Progenitor cell of endocrine pancreas (in vitro differentiated cells): ENCODE results near the gene RPL4. TPM values are rescaled to one million over a fixed set of nuclear protein-coding genes. Genes with fewer than 3 reads are reported as not detected.
"Not testable (repeated sequence)": the region's sequence is repeated elsewhere in the genome, so short reads cannot be mapped to it uniquely, and the experiment has no call there.

ENCODE experiments used
- DNase-seq: peaks from one replicate; pipeline ENCODE4 v3.0.0; 2021; ENCODE audit warnings: low spot score; ENCODE audit not compliant: unreplicated experiment
- H3K27ac Mint-ChIP-seq: 2 replicates; pipeline ENCODE4 v1.8.0; 2021; ENCODE audit warnings: mild to moderate bottlenecking, moderate library complexity, mixed read lengths
- H3K27me3 Mint-ChIP-seq: 2 replicates; pipeline ENCODE4 v1.8.0; 2021; ENCODE audit warnings: mixed read lengths
- H3K36me3 Mint-ChIP-seq: 2 replicates; pipeline ENCODE4 v1.8.0; 2022; ENCODE audit warnings: mixed read lengths; ENCODE audit not compliant: insufficient read depth
- H3K4me1 Mint-ChIP-seq: 2 replicates; pipeline ENCODE4 v1.8.0; 2021; ENCODE audit warnings: low read depth, mixed read lengths
- H3K4me3 Mint-ChIP-seq: 2 replicates; pipeline ENCODE4 v1.8.0; 2021; ENCODE audit warnings: low read depth, mild to moderate bottlenecking, moderate library complexity, mixed read lengths
- H3K9me3 Mint-ChIP-seq: 2 replicates; pipeline ENCODE4 v1.8.0; 2021; ENCODE audit warnings: low read depth, mixed read lengths
- total RNA-seq: library from RNA; stranded (reverse); gene quantifications from 2 replicates; pipeline ENCODE4 v1.2.1, GENCODE V29; 2021
- TF ChIP-seq, protein P1 (sequence below): fragments of 200-600 bp; sonication (generic); IDR thresholded peaks from one replicate; pipeline ENCODE4 v1.5.0; 2021; ENCODE audit warnings: antibody characterized with exemption, mild to moderate bottlenecking; ENCODE audit not compliant: unreplicated experiment

The RPL4 gene
- total RNA-seq, 1 donor from 2014 or later = 2,572 TPM

GRCh38 chr15:66461917-66462316 is 42.7 kb downstream of the RPL4 start:
- Mint-ChIP-seq H3K27ac (peak overlapping the region; percentile 41), H3K36me3 (peaks cover 21% of the 10 kb centered on the region), H3K4me3 (no peak overlapping the region), H3K27me3 (no peaks in the 10 kb centered on the region), H3K4me1 (peaks cover 7% of the 10 kb centered on the region), H3K9me3 (no peaks in the 10 kb centered on the region)
- no peak for DNase-seq
- TF ChIP-seq, protein P1, sequence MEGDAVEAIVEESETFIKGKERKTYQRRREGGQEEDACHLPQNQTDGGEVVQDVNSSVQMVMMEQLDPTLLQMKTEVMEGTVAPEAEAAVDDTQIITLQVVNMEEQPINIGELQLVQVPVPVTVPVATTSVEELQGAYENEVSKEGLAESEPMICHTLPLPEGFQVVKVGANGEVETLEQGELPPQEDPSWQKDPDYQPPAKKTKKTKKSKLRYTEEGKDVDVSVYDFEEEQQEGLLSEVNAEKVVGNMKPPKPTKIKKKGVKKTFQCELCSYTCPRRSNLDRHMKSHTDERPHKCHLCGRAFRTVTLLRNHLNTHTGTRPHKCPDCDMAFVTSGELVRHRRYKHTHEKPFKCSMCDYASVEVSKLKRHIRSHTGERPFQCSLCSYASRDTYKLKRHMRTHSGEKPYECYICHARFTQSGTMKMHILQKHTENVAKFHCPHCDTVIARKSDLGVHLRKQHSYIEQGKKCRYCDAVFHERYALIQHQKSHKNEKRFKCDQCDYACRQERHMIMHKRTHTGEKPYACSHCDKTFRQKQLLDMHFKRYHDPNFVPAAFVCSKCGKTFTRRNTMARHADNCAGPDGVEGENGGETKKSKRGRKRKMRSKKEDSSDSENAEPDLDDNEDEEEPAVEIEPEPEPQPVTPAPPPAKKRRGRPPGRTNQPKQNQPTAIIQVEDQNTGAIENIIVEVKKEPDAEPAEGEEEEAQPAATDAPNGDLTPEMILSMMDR = no peak

DNA sequence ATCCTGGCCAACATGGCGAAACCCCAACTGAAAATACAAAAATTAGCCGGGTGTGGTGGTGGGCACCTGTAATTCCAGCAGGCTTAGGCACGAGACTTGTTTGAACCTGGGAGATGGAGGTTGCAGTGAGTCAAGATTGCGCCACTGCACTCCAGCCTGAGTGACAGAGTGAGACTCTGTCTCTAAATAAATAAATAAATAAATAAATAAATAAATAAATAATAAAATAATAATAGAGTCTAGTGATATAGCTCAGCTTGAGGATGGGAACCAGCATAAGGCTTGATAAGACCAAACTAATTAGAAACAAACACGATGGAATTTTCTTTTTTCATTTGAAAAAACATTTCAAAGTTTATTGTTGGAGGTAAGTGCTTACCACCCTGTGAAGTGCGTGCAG is 43.4 kb downstream of the RPL4 start:
- not testable (repeated sequence) for H3K27ac Mint-ChIP-seq, H3K4me3 Mint-ChIP-seq, H3K9me3 Mint-ChIP-seq, DNase-seq, H3K4me1 Mint-ChIP-seq, H3K27me3 Mint-ChIP-seq
- peaks cover 17% of the 10 kb centered on the region for H3K36me3 Mint-ChIP-seq

DNA sequence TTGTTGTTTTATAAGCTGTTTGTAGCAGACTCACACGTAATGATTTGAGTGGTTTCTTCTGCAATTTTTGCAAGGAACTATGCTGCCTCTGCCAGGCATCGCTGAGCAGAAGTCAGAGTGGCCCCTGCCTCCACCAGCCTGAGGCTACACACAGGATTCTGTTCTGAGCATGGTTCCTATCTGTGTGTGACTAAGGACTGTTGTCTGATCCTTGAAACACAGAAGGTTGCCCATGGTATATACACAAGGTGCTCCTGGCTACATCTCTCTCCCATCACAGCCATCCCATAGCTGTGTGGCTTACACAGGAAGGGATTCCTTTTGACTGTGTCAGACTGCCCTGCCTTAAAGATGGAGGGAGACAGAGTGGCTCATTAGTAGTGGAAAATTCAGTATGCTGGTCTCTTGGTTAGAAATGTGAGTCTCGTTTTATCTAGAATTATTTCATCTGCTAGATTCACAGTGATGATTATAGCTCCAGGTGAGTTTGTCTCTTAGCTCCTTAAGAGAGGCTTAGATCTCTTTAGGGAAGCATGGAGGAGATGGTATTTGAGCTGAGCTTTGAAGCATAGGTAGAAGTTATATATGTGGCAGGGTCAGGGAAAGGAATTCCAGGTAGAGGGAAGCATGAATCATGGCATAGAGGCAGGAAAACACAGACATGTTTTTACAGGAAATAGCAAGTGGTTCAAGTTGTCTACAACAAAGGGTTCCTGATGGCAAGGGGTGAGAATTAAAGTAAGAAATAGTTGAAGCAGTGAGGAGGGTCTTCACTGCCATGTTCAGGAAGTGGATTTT is 44.6 kb downstream of the RPL4 start:
- TF ChIP-seq, protein P1 = no peak
- Mint-ChIP-seq H3K27me3 (no peaks in the 10 kb centered on the region), H3K4me1 (peaks cover 7% of the 10 kb centered on the region), H3K9me3 (no peaks in the 10 kb centered on the region), H3K4me3 (no peak overlapping the region), H3K36me3 (peaks cover 8% of the 10 kb centered on the region), H3K27ac (no peak overlapping the region)
- no peak for DNase-seq

DNA sequence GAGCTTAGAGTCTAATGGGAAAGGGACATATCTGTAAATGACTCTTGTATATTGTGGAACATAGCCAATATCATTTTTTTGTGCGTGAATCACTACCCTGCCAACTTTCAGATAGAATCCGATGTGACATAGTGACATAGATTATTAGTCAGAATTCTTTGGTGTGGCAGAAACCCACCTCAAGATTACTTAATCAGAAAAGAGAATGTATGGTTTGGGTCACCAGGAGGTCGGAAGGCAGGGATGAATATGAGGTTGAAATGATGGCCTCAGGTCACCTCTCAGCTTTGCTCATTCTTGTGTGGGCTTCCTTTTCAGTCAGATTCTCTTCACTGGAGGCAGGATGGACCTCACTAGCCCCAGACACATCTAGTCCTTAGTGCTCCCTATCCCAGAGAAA is 48.4 kb downstream of the RPL4 start:
- no peak overlapping the region for H3K27ac Mint-ChIP-seq
- no peaks in the 10 kb centered on the region for H3K27me3 Mint-ChIP-seq
- TF ChIP-seq, protein P1 = no peak
- DNase-seq = no peak
- peaks cover 5% of the 10 kb centered on the region for H3K4me1 Mint-ChIP-seq
- H3K4me3 Mint-ChIP-seq = no peak overlapping the region
- peaks cover 6% of the 10 kb centered on the region for H3K36me3 Mint-ChIP-seq
- no peaks in the 10 kb centered on the region for H3K9me3 Mint-ChIP-seq

GRCh38 chr15:66454143-66454542 is 50.5 kb downstream of the RPL4 start:
- Mint-ChIP-seq H3K9me3 (no peaks in the 10 kb centered on the region), H3K27me3 (no peaks in the 10 kb centered on the region), H3K4me1 (no peaks in the 10 kb centered on the region), H3K27ac (no peak overlapping the region), H3K36me3 (peaks cover 6% of the 10 kb centered on the region), H3K4me3 (no peak overlapping the region)
- TF ChIP-seq, protein P1 = no peak
- DNase-seq = no peak
